GM12892 (cell line): Measurements from ENCODE around the gene ANKMY1.

Experiments
- POLR2A ChIP-seq: IDR thresholded peaks from 2 replicates; pipeline ENCODE4 v1.6.1; 2011; ENCODE audit warnings: low read depth, low read length, control low read depth
- POLR2AphosphoS5 ChIP-seq: IDR thresholded peaks from 2 replicates; pipeline ENCODE4 v1.6.1; 2011; ENCODE audit warnings: low read depth, low read length, control low read depth
- TAF1 ChIP-seq: IDR thresholded peaks from 2 replicates; pipeline ENCODE4 v1.6.1; 2011; ENCODE audit warnings: low read depth, mild to moderate bottlenecking, control low read depth, low read length, borderline replicate concordance

- TF ChIP-seq TAF1: no peak
- TF ChIP-seq POLR2AphosphoS5: no peak
- no peak for TF ChIP-seq POLR2A
Observed at GRCh38 chr2:240459401-240460252, 98.2 kb downstream of the ANKMY1 start.
